Anterior cingulate cortex (tissue), 58 donors: ENCODE measurements around the gene SYT11.
"Not testable (repeated sequence)": the region's sequence is repeated elsewhere in the genome, so short reads cannot be mapped to it uniquely, and the experiment has no call there.

Source experiments
- DNase-seq, 58 donors: peaks; one replicate each; lab custom pipeline; 2025; lab: John Stamatoyannopoulos, UW

SYT11 gene, protein sequence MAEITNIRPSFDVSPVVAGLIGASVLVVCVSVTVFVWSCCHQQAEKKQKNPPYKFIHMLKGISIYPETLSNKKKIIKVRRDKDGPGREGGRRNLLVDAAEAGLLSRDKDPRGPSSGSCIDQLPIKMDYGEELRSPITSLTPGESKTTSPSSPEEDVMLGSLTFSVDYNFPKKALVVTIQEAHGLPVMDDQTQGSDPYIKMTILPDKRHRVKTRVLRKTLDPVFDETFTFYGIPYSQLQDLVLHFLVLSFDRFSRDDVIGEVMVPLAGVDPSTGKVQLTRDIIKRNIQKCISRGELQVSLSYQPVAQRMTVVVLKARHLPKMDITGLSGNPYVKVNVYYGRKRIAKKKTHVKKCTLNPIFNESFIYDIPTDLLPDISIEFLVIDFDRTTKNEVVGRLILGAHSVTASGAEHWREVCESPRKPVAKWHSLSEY

DNA sequence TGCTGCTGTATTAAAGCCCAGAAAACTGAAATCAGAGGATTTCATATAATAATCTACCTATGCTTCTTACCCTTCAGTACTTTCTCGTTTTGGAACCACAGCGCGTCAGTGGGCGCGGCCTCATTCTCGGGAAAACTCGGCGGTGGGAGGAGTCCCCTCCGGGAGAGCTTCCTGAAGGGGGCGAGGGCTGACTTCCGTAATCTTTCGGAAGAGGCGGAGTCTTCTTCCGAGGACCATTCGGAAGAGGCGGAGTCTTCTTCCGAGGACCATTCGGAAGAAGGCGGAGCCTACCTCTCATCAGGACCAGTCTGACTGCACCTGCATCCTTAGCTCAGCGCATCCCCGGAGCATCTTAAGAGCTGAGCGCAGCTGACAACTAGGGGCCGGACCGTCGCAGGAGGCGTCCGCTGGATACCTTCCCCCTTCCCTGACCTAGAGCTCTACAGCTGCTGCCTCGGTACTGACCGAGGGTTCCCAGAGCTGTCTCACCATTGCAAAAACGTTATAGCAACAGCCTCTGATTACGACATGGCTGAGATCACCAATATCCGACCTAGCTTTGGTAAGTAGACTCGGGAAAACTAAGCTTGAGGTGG lies at the start of gene SYT11:
TSS of gene SYT11 (plus strand) at position 334 of the 596 bp plus-strand sequence. CDS start at position 529, 195 bp downstream.
- peak; percentile 50 to 98 (median 93) for DNase-seq

DNA sequence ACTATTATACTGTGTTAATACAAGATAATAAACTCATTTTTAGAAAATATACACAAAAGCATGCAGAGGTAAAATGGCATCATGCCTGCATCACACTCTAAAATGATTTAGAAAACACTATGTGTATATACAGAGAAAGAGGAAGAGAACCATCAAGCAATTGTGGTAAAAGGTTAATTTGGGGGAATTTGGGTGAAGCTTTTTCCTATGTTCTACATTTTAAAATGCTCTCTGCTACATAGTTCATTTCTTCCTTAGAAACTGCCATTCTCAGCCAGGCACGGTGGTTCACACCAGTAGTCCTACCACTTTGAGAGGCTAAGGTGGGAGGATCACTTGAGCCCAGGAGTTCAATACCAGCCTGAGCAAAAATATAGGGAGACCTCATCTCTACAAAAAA lies 46.5 kb upstream of the SYT11 start:
- DNase-seq, result no peak

DNA sequence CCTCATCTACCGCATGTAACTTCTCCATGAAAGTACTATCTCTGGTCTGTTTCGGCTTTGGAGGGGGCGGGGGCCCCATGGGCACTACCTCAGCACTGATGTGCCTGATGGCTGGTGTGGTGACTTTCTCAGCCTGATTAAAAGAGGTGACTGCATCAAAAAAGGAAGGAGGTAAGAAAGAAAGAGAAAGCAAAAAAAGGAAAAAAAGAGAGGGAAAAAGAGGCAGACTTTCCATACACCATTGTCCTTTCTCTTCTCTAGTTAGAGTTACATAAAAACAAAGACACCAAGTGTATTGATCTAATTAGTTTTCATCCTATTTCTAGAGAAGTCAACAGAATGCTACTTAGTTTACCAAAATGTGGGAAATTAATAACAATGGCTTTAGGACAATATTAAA lies 45.7 kb upstream of the SYT11 start:
- DNase-seq, result no peak

DNA sequence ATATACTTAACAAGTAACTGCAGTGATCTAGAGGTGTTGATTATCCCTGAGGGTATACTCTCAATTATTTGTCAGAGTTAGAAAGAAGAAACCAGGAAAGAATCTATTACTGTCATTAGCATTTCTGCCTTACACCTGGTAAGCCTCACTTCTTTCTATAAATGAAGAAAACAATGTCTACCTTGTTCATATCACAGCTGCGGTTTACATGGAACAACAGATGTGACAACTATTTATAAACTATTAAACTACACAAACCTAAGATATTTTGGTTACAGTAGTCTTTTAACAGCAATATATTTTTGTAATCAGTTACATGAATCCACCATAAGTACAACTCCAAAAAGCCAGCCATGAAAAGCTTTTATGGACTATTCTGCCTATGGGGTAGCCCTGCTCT lies 43.0 kb upstream of the SYT11 start:
- DNase-seq, result no peak

DNA sequence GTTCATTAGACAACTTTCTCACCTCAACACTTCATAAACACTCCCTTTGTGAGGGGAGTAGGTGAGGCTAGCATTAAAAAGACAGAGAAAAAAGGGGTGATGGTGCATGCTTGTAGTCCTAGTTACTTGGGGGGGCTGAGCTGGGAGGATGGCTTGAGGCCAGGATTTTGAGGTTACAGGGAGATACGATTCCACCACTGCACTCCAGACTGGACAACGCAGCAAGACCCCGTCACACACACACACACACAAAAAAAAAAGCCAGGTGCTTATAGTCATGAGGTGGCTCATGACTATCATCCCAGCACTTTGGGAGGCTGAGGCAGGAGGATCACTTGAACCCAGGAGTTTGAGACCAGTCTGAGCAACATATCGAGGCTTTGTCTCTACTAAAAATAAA lies 31.9 kb upstream of the SYT11 start:
- DNase-seq, result no peak

DNA sequence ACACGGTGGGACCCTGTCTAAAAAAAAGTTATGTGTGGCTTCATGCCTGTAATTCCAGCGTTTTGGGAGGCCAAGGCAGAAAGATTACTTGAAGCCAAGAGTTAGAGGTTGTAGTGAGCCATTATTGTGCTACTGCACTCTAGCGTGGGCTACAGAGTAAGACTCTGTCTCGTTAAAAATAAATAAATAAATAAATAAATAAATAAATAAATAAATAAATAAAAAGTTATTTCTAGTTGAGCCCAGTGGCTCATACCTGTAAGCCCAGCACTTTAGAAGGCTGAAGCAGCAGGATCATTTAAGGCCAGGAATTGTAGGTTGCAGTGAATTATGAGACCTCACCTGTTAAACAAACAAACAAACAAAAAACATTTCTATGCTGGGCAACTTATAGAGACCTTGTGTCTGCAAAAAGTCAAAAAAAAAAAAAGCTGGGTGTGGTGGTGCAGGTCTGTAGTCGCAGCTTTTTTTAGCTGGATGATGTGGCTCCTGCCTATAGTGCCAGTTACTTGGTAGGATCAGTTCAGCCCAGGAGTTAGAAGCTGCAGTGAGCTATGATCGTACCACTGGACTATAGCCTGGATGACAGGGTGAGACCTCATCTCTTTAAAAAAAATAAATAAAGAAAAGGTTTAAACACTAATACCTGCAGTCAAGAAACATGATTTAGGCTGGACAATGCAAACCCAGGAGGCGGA lies 27.9 kb upstream of the SYT11 start:
- no peak for DNase-seq

DNA sequence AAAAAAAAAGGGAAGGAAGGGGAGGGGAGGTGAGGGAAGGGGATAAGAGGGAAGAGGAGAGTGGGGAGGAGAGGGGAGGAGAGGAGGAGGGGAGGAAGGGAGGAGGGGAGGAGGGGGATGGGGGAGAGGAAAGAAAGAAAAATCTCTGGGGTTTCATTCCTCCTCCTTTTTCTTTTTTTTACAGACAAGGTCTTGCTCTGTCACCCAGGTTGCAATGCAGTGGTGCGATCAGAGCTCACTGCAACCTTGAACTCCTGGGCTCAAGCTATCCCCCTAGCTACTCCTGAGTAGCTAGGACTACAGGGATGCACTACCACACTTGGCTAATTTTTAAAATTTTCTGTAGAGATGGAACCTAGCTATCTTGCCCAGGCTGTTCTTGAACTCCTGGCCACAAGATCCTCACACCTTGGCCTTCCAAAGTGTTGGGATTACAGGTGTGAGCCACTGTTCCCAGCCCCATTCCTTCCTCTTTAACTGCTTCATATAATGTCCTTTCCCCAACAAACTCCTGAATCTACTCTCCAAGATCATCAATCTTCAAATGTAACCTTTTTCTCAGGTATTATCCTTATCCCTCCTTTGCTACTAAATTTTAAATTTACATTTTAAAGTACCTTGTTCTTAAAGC lies 25.6 kb upstream of the SYT11 start:
- no peak for DNase-seq

DNA sequence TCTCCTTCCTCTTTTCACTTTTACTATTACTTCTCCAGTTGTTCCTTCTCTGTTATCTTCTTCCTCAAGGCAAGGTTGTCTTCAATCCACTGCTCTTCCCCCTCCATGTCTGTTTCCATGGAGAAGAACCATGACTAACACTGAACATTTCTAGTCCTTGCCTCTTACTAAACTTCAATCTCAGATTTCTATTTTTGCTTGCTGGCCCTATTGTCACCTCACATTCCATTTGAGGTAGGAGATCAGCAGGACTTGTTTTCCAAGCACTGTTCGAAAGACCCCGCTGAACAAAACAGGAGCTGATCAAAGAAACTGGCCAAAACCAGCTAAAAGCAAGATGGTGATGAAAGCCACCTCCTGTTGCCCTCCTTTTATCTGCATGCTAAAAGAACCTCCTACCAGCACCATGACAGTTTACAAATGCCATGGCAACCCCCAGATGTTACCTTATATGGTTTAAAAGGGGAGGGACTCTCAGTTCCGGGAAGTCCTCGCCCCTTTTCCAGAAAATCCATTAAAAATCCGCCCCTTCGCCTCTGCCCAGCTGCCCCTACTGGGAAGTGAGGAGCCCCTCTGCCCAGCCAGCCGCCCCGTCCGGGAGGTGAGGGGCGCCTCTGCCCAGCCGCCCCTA lies 25.0 kb upstream of the SYT11 start:
- DNase-seq, result peak in 1 of 58 donors; percentile 0

DNA sequence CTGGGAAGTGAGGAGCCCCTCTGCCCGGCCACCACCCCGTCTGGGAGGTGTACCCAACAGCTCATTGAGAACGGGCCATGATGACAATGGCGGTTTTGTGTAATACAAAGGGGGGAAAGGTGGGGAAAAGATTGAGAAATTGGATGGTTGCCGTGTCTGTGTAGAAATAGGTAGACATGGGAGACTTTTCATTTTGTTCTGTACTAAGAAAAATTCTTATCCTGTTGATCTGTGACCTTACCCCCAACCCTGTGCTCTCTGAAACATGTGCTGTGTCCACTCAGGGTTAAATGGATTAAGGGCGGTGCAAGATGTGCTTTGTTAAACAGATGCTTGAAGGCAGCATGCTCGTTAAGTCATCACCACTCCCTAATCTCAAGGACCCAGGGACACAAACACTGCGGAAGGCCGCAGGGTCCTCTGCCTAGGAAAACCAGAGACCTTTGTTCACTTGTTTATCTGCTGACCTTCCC lies 24.4 kb upstream of the SYT11 start:
- DNase-seq, result not testable (repeated sequence)

DNA sequence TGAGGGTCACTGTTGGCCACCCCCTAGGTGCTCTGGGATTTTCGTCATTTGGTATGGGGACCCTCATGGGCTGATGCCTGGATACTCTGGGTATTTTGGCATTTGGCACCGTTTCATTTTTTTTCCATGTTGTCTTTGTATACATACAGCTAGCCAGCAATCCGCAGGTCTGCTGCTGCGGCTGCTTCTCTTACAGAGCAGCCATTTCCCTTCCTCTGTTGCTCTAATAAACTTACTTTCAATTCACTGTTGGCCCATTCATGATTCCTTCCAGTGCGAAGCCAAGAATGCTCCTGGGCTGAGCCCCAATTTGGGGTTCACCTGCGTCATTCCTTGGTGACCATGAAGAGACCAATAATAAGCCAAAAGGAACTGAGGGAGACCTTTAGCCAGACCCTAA lies 23.8 kb upstream of the SYT11 start:
- no peak for DNase-seq

DNA sequence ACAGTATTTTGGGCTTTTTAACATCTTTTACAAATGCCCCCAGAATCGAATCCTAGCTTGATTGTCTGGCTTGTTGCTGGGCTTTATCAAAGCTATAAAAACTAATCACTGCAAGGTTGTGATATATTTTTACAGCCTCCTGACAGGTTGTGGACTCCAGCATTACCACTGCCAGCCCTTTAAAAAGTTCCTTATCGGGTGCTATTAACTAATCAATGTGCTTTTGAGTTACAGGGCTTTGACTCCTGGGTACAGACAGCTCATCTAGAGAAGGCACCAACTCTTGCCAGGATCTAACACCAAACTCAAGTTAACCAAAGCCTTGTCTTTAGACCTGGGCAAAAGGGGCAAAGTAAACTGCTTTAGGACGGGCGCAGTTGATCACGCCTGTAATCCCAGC lies 19.0 kb upstream of the SYT11 start:
- no peak for DNase-seq

DNA sequence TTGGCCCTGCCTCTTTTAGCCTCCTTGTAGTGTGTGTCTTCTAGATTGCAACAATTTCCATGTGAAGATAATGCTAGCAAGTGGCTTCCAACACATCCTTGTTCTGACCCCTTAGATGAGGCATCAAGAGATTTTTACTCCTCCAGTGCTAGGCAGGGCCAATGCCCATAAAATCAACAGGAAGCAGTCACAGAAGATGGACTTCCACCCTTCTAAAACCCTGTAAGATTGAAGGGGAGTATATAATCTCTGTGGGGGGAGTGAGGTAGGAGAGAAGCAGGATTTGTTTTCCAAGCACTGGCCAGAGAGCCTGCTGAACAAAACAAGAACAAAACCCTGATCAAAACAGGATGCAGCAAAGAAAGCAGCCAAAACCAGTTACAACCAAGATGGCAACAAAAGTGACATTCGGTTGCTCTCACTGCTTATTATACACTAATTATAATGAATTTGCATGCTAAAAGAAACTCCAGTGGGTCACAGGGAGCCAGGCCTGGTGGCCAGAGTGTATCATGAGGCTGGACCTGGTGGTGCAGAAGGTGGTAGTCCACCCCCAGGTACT lies 14.4 kb upstream of the SYT11 start:
- DNase-seq, result no peak

DNA sequence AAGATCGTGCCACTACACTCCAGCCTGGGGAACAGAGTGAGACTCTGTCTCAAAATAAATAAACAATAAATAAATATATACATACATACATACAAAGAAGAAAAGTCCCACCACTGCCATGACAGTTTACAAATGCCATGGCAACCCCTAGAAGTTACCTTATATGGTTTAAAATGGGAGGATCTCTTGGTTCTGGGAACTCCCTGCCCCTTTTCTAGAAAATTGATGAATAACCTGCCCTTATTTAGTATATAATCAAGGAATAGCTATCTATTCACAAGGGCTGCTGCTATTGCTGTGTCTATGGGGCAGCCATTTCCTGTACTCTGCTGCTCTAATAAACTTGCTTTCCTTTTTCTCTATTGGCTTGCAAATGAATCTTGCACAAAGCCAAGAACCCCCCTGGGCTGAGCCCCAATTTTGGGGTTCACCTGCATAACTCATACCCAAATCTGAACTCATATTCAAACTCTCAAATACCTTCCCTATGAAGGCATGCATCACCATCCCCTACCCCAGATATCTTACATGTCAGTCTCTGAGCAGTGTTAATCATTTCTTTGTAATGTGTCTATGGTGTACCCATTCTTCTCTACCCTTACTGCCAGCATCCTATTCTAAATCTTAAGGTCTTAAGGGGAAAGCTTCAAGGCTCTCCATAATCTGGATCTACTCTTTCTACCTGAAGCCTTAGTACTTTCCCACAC lies 11.4 kb upstream of the SYT11 start:
- no peak for DNase-seq

DNA sequence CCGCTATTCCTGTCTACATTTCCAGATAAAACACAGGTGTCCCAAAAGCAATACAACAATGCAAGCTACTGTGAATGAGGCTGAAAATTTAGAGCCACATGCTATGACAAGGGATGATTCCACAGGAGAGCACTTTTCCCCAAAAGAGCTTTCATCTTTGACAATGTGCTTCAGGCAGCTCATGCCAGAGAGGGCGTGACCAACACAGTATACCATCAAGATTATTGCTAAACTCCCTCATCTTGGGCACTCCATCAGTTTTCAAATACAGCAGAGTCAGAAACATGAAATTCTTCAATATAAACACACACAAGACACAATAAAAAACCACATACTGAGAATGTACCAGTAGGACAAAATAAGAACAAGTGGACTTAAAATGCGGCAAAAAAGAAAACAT lies 9.0 kb upstream of the SYT11 start:
- no peak for DNase-seq

DNA sequence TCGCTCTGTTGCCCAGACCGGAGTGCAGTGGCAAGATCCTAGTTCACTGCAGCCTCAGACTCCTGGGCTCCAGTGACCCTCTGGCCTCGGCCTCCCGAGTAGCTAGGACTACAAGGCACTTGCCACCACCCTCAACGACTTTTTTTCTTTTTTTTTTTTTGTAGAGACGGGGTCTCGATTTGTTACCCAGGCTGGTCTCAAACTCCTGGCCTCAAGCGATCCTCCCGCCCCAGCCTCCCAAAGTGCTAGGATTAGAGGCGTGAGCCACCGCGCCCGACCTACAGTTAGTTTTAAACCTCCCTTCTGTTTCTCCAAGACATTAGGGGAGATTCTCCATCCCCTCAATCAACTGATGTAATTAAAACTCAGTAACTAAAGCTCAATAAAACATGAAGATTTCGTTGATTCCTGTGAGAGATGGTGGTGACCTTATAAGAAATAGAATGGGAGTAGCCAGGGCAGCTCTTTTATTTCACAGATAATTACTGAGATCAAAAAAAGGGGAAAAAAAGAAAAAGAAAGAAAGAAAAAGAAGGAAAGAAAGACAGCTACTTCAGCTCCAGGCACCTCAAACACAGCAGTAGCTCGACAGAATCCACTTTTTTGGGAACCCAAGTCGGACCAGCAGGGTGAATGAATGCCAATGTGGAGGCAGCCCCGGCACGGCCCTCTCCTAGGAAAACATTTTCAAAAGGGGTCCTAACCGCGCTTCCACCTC lies 3.0 kb upstream of the SYT11 start:
- no peak for DNase-seq

DNA sequence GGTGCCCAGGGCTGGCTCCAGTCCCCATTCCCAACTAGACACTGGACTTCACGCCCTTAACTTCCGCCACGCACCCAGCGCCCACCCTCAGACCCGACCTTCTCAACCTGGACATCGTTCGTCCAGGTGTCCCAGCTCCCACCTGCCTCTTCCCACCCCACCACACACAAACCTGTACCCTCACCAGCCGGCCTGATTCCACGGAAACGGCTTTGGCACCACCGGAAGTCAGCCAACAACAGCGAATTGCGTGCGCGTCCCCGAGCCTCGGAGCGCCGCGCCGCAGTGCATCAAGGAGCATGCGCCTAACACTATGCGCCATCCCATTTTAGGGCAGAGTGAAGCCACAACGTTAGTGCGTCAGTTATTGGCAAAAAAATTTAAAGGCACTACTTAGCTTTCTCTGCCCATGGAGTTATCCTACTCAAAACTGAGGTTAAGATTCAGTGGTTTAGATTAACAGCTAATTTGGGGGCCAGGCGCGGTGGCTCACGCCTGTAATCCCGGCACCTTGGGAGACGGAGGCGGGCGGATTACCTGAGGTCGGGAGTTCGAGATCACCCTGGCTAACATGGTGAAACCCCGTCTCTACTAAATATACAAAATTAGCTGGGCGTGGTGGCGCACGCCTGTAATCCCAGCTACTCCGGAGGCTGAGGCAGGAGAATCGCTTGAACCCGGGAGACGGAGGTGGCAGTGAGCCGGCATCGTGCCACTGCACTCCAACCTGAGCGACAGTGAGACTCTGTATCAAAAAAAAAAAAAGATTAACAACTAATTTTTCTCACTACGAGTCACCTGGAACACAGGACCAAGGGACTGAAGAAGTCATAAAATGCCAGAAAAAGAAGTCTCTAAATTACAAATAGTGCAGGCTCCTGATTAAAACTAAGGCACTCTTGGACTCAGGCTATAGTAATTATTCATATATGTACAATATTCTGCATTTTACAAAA lies 2.1 kb upstream of the SYT11 start, which contains the start of gene GON4L:
TSS of gene GON4L (minus strand) at position 240 of the 956 bp plus-strand sequence. CDS start 3,434 bp downstream, outside the sequence.
- DNase-seq, result peak; percentile 53 to 94 (median 84)

DNA sequence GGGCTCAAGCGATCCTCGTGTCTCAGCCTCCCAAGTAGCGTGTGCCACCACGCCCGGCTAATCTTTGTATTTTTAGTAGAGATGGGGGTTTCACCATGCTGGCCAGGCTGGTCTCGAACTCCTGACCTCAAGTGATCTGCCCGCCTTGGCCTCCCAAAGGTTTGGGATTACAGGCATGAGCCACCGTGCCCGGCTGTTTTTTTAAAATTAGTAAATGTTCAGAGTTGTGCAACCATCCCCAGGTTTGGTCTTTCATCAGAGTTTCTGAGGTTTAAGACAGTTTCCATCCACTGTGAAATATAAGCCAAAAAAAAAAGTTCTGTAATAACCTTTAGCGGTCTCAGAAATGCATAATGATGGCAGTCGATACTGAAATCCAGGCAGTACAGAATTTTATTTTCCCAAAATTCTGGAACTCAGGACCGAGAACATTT lies 550 bp upstream of the SYT11 start:
- no peak for DNase-seq
